Inferior parietal cortex (tissue), 1 donor: ENCODE measurements around the gene OTOA.
"Not testable (repeated sequence)": the region's sequence is repeated elsewhere in the genome, so short reads cannot be mapped to it uniquely, and the experiment has no call there.

Source experiments
- DNase-seq: peaks from one replicate; pipeline ENCODE4 v3.0.0-alpha.2; 2016; ENCODE audit errors: extremely low spot score

The OTOA gene

GRCh38 chr16:21663889-21664647, at the start of gene OTOA:
Gene OTOA, plus strand, starts transcription at chr16:21663968. Its CDS starts 14,547 bp downstream, at chr16:21678515.
- no peak for DNase-seq

DNA sequence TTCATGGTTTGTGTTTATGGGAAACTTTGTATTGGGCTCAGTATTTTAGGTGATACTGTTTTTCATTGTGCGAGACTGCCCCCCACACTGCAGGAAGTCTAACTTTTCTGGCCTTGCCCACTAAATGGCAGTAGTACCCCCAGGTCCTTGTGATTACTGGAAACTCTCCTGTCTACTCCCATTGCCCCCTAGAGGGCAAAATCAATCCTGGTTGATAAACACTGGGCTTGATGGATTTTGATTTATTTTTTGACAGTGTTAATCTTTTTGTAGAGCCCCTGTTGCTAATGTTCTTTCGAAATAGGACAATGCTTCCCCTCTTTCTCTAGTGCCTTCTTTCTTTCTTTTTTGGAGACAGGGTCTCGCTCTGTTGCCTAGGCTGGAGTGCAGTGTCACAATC, 48.9 kb upstream of the OTOA start:
- no peak for DNase-seq

GRCh38 chr16:21617607-21618006, 46.2 kb upstream of the OTOA start:
- DNase-seq, result no peak

DNA sequence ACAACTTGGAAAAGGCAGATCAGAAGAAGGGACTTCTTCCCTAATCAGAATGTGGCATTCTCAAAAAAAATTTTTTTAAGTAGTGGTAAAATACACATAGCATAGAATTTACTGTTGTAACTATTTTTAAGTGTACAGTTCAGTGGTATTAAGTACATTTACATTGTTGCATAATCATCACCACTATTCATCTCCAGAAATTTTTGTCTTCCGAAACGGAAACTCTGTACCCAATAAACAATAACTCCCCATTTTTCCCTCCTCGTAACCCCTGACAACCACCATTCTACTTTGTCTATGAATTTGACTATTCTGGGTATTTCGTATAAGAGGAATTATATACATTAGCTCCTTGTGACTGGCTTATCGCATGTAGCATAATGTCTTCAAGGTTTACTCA, 45.5 kb upstream of the OTOA start:
- no peak for DNase-seq

- peak; percentile 53 for DNase-seq
Measured at GRCh38 chr16:21619765-21620425, 43.9 kb upstream of the OTOA start.

DNA sequence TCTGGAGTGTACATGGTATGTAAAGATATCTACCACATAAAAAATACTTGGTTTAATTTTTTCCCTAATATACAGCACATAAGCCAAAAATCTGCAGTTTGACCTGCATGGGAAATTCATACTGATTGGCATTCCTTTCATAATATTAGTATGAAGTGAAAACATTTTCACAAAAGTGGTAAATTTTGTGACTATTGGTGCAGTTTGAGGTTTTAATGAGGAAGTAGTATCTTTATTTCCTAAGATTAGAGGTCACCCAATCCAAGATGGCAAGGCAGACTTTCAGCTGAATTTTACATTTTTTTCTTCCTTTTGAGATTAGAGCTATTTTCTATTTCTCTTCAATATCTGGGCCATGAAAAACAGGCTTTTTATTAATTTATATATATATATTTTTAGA, 43.2 kb upstream of the OTOA start:
- DNase-seq, result no peak

DNA sequence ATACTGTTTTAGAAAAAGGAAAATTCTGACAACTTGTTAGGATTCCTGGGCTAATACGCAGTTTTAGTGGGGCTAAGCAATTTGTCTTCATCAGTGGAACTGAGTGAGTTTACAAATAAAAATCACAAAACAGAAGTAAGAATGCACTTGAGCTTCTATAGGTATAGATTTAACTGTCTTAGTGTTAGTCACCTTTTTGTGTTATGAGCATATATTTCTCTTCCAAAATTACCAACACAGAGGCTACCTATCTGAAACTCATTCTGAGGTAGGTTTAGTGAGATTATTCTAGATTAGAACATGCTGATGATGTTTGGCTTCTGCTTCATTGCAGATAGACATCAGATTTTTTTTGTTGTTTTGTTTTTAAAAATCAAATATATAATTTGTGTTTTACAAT, 41.2 kb upstream of the OTOA start:
- no peak for DNase-seq

GRCh38 chr16:21625026-21625425, 38.7 kb upstream of the OTOA start:
- no peak for DNase-seq

DNA sequence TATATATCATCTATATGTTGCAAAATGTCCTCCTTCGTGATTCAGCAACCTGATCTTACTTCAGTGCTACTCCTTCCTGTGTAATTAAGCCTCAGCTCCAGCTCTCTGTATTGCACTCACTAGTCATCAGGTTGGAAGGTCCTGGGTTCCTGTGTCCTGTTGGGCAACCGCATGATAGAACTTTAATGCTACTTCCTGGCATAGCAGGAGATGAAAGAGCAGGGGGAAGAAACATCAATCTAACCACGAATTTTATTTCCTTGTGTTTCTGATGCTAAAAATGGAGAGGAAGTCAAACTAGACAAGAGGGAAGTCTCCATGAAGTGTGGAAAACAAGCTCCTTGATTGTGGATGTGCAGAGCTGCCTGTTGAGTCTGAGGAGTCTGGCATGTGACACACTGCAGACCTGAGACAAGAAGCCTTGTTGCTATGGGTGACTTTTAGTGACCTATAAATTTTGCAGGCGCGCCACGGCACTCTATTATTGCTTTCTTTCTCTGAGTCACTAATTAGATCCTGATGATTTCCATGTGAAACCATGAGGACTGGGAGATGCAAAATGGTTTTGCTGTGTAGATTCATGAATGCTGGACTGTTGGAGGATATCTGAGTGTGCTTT, 37.0 kb upstream of the OTOA start:
- no peak for DNase-seq

GRCh38 chr16:21628121-21628726, 35.5 kb upstream of the OTOA start:
- DNase-seq, result no peak

DNA sequence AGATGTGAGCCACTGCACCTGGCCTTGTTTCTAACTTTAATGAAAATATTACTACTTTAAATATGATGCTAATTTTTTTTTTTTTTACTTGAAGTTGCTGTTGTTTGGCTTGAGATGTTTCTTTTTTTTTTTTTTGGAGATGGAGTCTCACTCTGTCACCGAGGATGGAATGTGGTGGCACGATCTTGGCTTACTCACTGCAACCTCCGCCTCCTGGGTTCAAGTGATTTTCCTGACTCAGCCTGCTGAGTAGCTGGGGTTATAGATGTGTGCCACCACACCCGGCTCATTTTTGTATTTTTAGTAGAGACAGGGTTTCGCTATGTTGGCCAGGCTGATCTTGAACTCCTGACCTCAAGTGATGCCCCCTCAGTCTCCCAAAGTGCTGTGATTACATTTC, 35.0 kb upstream of the OTOA start:
- DNase-seq, result no peak

DNA sequence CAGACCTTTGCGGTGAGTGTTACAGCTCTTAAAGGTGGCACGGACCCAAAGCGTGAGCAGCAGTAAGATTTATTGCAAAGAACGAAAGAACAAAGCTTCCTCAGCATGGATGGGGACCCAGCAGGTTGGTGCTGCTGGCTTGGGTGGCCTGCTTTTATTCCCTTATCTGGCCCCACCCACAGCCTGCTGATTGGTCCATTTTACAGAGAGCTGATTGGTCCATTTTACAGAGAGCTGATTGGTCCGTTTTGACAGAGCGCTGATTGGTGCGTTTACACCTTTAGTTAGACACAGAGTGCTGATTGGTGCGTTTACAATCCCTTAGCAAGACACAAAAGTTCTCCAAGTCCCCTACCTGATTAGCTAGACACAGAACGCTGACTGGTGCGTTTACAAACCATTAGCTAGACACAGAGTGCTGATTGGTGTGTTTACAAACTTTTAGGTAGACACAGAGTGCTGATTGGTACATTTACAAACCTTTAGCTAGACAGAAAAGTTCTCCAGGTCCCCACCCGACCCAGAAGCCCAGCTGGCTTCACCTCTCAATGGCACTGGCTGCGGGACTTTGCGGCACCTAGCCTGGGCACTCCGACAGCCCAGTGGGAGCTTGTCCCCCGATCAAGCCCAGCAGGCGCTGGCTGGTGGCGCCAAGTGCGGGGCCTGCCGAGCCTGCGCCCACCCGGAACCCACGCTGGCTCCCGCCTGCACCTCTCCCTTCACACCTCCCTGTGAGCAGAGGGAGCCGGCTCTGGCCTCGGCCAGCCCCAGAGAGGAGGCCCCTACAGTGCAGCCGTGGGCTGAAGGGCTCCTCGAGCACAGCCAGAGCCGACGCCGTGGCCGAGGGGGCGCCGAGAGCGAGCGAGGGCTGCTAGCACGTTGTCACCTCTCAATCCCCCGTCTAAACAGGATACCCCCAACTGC, 33.9 kb upstream of the OTOA start:
- not testable (repeated sequence) for DNase-seq

GRCh38 chr16:21630866-21631265, 32.9 kb upstream of the OTOA start:
- not testable (repeated sequence) for DNase-seq

GRCh38 chr16:21631376-21631775, 32.4 kb upstream of the OTOA start:
- not testable (repeated sequence) for DNase-seq

- not testable (repeated sequence) for DNase-seq
Measured at GRCh38 chr16:21631951-21632575, 31.7 kb upstream of the OTOA start.

- DNase-seq, result no peak
Measured at GRCh38 chr16:21634216-21634615, 29.6 kb upstream of the OTOA start.

GRCh38 chr16:21635694-21636093, 28.1 kb upstream of the OTOA start:
- not testable (repeated sequence) for DNase-seq

- no peak for DNase-seq
Measured at GRCh38 chr16:21637032-21637968, 26.5 kb upstream of the OTOA start.

DNA sequence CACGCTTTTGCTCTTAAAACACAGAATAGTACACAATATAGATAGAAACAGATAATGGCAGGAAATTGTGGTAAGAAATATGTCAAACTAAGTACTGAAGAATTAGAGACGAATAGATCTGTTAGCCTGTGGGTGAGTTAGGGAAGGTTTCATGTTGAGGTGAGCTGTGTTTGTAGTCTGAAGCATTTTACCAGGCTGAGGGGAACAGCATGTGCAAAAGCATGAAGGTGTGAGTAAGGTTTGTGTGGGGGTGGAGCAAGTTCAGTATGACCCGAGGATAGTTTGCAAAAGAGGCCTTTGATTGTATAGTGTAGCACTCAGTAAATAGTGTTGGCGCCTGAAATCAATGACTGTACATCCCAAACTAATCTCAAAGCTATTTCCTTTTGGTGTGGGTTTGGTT, 25.2 kb upstream of the OTOA start:
- no peak for DNase-seq

- no peak for DNase-seq
Measured at GRCh38 chr16:21639493-21639892, 24.3 kb upstream of the OTOA start.
